B cell (primary cell): ENCODE results near the gene SKOR1. TPM values are rescaled to one million over a fixed set of nuclear protein-coding genes. Genes with fewer than 3 reads are reported as not detected.
A peak's percentile ranks its signal among the peaks of the same experiment; 100 is the strongest.

Experiments
- ATAC-seq: fragments of 200-7000 bp; cut with Tn5 transposase; one replicate; pipeline ENCODE4 v1.10.0; 2021; ENCODE audit warnings: low read depth, mild to moderate bottlenecking, moderate number of reproducible peaks, moderate library complexity
- CTCF ChIA-PET: fragments of 350-600 bp; sonication (Branson Sonifier 250); formaldehyde crosslinking; loops from one replicate; lab custom pipeline; 2021; ENCODE audit warnings: antibody characterized with exemption, inconsistent platforms; lab: Charles Lee
- POLR2A ChIA-PET: fragments of 350-600 bp; sonication (Branson Sonifier 250); formaldehyde crosslinking; loops from one replicate; lab custom pipeline; 2021; ENCODE audit warnings: antibody characterized with exemption; lab: Charles Lee
- DNase-seq: peaks from one replicate; pipeline ENCODE4 v3.0.0; 2013
- H2AFZ ChIP-seq: 2 replicates; pipeline ENCODE4 v1.6.1; 2012; ENCODE audit warnings: mild to moderate bottlenecking, low read depth, low read length; ENCODE audit not compliant: insufficient read depth, poor library complexity, severe bottlenecking
- H3K27ac ChIP-seq, 2 donors: 1 replicate in 1 of 2; 2 replicates in 1 of 2; pipeline ENCODE4 v1.5.1; 2012 to 2013; ENCODE audit warnings: low read length in 2 of 2, mild to moderate bottlenecking in 2 of 2, moderate library complexity in 1 of 2
- H3K27me3 ChIP-seq, 4 experiments: fragments of 200-600 bp in 1 of 4; sonication (generic) in 1 of 4; replicated peaks in 1 of 4; 1 replicate in 2 of 4; 2 replicates in 2 of 4; pipeline versions ENCODE4 v1.6.1 to v1.7.0; 2013 to 2016; ENCODE audit warnings: low read length in 3 of 4, mild to moderate bottlenecking in 2 of 4, mixed read lengths in 1 of 4, moderate library complexity in 1 of 4; ENCODE audit not compliant: insufficient read depth in 4 of 4, control insufficient read depth in 3 of 4; ENCODE audit errors: control extremely low read depth in 1 of 4
- H3K36me3 ChIP-seq, 2 experiments: replicated peaks in 1 of 2; 1 replicate in 1 of 2; 2 replicates in 1 of 2; pipeline versions ENCODE4 v1.6.1 to v1.7.1; 2013; ENCODE audit warnings: low read length in 1 of 2; ENCODE audit not compliant: insufficient read depth in 2 of 2, control insufficient read depth in 1 of 2; ENCODE audit errors: control extremely low read depth in 1 of 2, extremely low read depth in 1 of 2
- H3K4me1 ChIP-seq, 2 donors: fragments of 200-600 bp in 1 of 2; sonication (generic) in 1 of 2; 1 replicate in 1 of 2; 2 replicates in 1 of 2; pipeline versions ENCODE4 v1.5.1 to v1.6.1; 2013 to 2017; ENCODE audit warnings: low read length in 2 of 2; ENCODE audit not compliant: control insufficient read depth in 2 of 2, insufficient read depth in 2 of 2
- H3K4me2 ChIP-seq: replicated peaks from 2 replicates; pipeline ENCODE3; 2012; ENCODE audit warnings: mild to moderate bottlenecking, low read depth, low read length; ENCODE audit not compliant: poor library complexity, severe bottlenecking
- H3K4me3 ChIP-seq, 5 experiments: fragments of 200-600 bp in 1 of 5; sonication (generic) in 1 of 5; 1 replicate in 3 of 5; 2 replicates in 2 of 5; pipeline versions ENCODE4 v1.5.1 to v1.7.0; 2011 to 2016; ENCODE audit warnings: low read length in 4 of 5, mild to moderate bottlenecking in 4 of 5, low read depth in 2 of 5, control low read depth in 1 of 5, moderate library complexity in 1 of 5; ENCODE audit not compliant: insufficient read depth in 1 of 5; ENCODE audit errors: control extremely low read depth in 1 of 5, extremely low read depth in 1 of 5
- H3K79me2 ChIP-seq: fragments of 200-600 bp; sonication (generic); one replicate; pipeline ENCODE4 v1.6.0; 2016; ENCODE audit warnings: low read length; ENCODE audit not compliant: control insufficient read depth, insufficient read depth
- H3K9ac ChIP-seq: fragments of 200-600 bp; sonication (generic); 2 replicates; pipeline ENCODE4 v1.6.1; 2017; ENCODE audit warnings: mild to moderate bottlenecking, low read length, moderate library complexity
- H3K9me3 ChIP-seq, 3 donors: one replicate each; pipeline versions ENCODE4 v1.6.1 to v1.7.1; 2013; ENCODE audit warnings: low read length in 2 of 3; ENCODE audit not compliant: control insufficient read depth in 2 of 3, insufficient read depth in 1 of 3; ENCODE audit errors: control extremely low read depth in 1 of 3
- H4K20me1 ChIP-seq: 2 replicates; pipeline ENCODE4 v1.6.0; 2012; ENCODE audit warnings: mild to moderate bottlenecking, low read length; ENCODE audit not compliant: insufficient read depth, control insufficient read depth, poor library complexity, severe bottlenecking
- H3K27ac Mint-ChIP-seq: one replicate; pipeline ENCODE4 v1.8.0; 2021; ENCODE audit warnings: mixed read lengths
- H3K27me3 Mint-ChIP-seq: one replicate; pipeline ENCODE4 v1.8.0; 2021; ENCODE audit warnings: mixed read lengths
- H3K4me1 Mint-ChIP-seq: one replicate; pipeline ENCODE4 v1.8.0; 2021; ENCODE audit warnings: mixed read lengths
- H3K4me3 Mint-ChIP-seq: one replicate; pipeline ENCODE4 v1.8.0; 2021; ENCODE audit warnings: mixed read lengths
- H3K9me3 Mint-ChIP-seq: one replicate; pipeline ENCODE4 v1.8.0; 2022; ENCODE audit warnings: mixed read lengths; ENCODE audit not compliant: insufficient read depth
- EZH2 ChIP-seq: IDR thresholded peaks from 2 replicates; pipeline ENCODE4 v1.6.1; 2012; ENCODE audit warnings: borderline replicate concordance, low read depth, mild to moderate bottlenecking, moderate library complexity, low read length; ENCODE audit not compliant: insufficient read depth, poor library complexity, severe bottlenecking
- WGBS: methylation state at CpG from one replicate; pipeline ENCODE4 v1.1.5; 2013; ENCODE audit warnings: missing lambda C conversion rate; ENCODE audit not compliant: insufficient coverage; 5-methylcytosine and 5-hydroxymethylcytosine counted together
- intact Hi-C: fragments of 100-400 bp; cut with micrococcal nuclease; formaldehyde crosslinking; loops from one replicate; pipeline ENCODE4 v1.10.0; 2022
- polyA plus RNA-seq: library from polyadenylated mRNA; depleted of rRNA; stranded (reverse); fragments of >200 nt; gene quantifications from 2 replicates; pipeline ENCODE4 v1.2.3, GENCODE V29; 2012
- total RNA-seq, 2 donors: library from RNA; stranded (reverse); fragments of 120-200 nt in 1 of 2; gene quantifications; 1 replicate in 1 of 2; 2 replicates in 1 of 2; pipeline versions ENCODE4 v1.2.3 to v1.2.4, GENCODE V29; 2013 to 2022
- TF ChIP-seq, protein P1 (sequence below): fragments of 200-600 bp; IDR thresholded peaks from one replicate; pipeline ENCODE4 v1.8.0; 2022; ENCODE audit warnings: antibody characterized with exemption, mild to moderate bottlenecking

Gene SKOR1
- total and polyA plus RNA-seq, 2 donors (not counting 1 experiment from before 2014, with no cell fraction given) = 0.37 to 0.67 TPM

DNA sequence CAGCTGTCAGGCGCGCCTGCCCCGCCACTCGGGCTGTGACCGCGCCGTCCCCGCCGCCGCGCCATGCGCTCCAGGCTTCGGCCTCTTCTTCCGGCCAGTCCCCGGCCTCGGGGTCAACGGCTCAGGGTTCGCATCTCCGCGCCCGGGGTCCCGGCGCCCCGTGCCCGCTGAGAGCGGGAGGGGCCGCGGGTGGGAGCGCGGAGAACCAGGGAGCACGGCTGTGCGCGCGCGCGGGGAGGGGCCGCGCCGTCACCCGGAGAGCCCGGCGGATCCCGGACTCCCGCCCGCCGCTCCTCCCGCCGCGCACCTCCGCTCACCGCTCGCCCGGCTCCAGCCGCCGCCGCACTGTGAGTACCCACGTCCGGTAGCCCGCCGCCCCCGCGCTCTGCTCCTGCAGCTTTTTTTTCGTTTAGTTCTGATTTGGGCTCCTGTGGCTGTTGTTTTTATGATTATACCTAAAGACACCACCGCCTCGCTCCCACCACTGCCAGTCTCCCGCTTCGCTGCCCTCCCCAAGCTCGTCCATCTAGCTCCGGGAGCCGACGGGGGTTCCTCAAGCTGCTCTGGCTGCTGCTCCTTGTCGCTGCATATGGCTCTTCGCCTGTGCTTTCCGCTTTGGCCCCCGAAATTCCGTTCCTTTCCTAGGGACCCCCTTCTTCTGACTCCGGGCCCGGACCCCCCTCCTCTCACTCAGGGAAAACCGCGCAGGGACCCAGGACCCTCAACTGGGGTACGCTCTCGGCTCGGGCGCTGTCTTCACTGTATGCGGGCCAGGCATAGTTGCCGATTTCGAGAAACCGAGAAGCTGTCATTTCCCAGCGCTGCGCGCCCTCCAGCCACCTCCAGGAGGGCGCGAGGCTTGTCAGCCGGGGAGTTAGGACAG lies 1.8 kb upstream of the SKOR1 start:
- ATAC-seq (no peak), DNase-seq (peak; percentile 61)
- H2AFZ ChIP-seq = peak overlapping the region; percentile 35
- WGBS = 6% methylated on average over 77 of the region's 94 CpGs
- peak overlapping the region; percentile 58 for H3K27ac Mint-ChIP-seq
- intact Hi-C loops = loop anchor here (2.0 kb wide), 2 partner anchors 13 to 41 kb away; no protein-coding TSS in a partner anchor
- H3K27me3 Mint-ChIP-seq = peaks cover 63% of the 10 kb centered on the region
- H3K4me2 ChIP-seq = peak overlapping the region; percentile 83
- peaks cover 27% of the 10 kb centered on the region for H4K20me1 ChIP-seq
- peaks cover 0 to 89% (median 17%) of the 10 kb centered on the region in 3 donors for H3K9me3 ChIP-seq
- ChIA-PET POLR2A (interaction anchor here (1.9 to 3.3 kb wide), 2 partner anchors 12 to 40 kb away, joined by 7 to 20 read pairs; no protein-coding TSS in a partner anchor), CTCF (interaction anchor here (1.5 to 16.8 kb wide), 5 partner anchors 9 to 323 kb away, joined by 7 to 237 read pairs (median 15); no protein-coding TSS in a partner anchor)
- H3K79me2 ChIP-seq = no peaks in the 10 kb centered on the region
- H3K4me1 ChIP-seq = peaks cover 61 to 81% of the 10 kb centered on the region in 2 donors
- H3K9ac ChIP-seq = peak overlapping the region; percentile 54
- no peak overlapping the region for H3K27ac ChIP-seq
- H3K9me3 Mint-ChIP-seq = no peaks in the 10 kb centered on the region
- TF ChIP-seq, protein P1, sequence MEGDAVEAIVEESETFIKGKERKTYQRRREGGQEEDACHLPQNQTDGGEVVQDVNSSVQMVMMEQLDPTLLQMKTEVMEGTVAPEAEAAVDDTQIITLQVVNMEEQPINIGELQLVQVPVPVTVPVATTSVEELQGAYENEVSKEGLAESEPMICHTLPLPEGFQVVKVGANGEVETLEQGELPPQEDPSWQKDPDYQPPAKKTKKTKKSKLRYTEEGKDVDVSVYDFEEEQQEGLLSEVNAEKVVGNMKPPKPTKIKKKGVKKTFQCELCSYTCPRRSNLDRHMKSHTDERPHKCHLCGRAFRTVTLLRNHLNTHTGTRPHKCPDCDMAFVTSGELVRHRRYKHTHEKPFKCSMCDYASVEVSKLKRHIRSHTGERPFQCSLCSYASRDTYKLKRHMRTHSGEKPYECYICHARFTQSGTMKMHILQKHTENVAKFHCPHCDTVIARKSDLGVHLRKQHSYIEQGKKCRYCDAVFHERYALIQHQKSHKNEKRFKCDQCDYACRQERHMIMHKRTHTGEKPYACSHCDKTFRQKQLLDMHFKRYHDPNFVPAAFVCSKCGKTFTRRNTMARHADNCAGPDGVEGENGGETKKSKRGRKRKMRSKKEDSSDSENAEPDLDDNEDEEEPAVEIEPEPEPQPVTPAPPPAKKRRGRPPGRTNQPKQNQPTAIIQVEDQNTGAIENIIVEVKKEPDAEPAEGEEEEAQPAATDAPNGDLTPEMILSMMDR = no peak
- peak; percentile 43 for TF ChIP-seq EZH2
- H3K27me3 ChIP-seq = peaks cover 0 to 87% (median 69%) of the 10 kb centered on the region in 4 experiments
- H3K4me3 Mint-ChIP-seq = peak overlapping the region; percentile 90
- H3K4me3 ChIP-seq = peak overlapping the region in 4 of 5 experiments; percentile 24 to 50 (median 40)
- H3K4me1 Mint-ChIP-seq = peaks cover 54% of the 10 kb centered on the region
- H3K36me3 ChIP-seq = no peaks in the 10 kb centered on the region
